T follicular helper cell (primary cell): ENCODE data around the gene GOLGA8T.
"Not testable (repeated sequence)": the region's sequence is repeated elsewhere in the genome, so short reads cannot be mapped to it uniquely, and the experiment has no call there.

Experiments used
- DNase-seq: peaks from one replicate; pipeline ENCODE4 v3.0.0-alpha.2; 2020; ENCODE audit warnings: low read depth
- total RNA-seq, 2 experiments: gene quantifications; one replicate each; lab custom pipeline; 2026; lab: John Stamatoyannopoulos, UW

GOLGA8T gene, protein sequence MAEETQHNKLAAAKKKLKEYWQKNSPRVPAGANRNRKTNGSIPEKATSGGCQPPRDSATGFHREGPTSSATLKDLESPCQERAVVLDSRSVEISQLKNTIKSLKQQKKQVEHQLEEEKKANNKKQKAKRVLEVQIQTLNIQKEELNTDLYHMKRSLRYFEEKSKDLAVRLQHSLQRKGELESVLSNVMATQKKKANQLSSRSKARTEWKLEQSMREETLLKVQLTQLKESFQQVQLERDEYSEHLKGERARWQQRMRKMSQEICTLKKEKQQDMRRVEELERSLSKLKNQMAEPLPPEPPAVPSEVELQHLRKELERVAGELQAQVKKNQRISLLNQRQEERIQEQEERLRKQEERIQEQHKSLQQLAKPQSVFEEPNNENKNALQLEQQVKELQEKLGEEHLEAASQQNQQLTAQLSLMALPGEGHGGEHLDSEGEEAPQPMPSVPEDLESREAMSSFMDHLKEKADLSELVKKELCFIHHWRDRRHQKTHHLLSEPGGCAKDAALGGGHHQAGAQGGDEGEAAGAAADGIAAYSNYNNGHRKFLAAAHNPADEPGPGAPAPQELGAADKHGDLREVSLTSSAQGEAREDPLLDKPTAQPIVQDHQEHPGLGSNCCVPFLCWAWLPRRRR
- 0 reads per million in 2 experiments for total RNA-seq

DNA sequence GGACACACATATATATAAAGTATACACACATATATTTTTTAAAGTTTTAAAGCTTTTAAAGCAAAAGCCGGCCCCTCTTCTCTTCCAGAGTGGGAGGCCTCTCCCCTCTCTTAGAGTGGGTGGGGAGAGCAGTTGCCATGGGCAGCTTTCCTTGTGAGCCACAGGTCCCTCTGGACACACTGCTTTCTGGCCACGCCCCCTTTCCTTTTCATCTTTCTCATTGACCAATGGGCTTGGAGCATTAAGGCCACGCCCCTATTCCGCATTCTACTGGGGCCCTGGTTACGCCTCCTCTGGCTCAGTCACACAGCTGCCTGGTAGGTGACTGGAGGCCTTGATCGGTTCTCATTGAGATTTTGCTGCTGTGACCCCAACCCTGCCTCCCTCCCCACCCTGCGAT, at the start of gene GOLGA8T:
Gene GOLGA8T (plus strand): TSS at position 301 of the 400 bp plus-strand sequence. CDS start 98 bp downstream, at position 399.
- DNase-seq, result not testable (repeated sequence)

DNA sequence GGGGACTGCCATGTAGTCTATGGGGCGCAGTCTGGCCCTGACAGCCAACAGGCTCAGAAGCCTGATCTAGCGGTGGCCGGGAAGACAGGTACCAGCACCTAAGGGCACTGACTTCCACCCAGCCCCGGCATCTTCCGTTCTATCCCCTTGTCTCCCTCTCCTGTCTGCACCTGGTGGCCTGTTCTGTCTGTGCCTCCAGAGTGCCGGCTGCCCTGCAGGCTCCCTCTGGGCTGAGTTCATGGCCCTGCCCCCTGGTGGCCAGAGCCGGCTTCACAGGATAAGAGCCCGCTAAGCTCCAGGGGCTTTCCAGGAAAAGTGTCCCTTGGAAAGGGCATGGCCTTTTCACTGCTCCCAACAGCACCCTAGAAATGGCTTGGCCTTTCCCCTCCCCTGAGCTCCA, 37.0 kb upstream of the GOLGA8T start:
- DNase-seq, result not testable (repeated sequence)

DNA sequence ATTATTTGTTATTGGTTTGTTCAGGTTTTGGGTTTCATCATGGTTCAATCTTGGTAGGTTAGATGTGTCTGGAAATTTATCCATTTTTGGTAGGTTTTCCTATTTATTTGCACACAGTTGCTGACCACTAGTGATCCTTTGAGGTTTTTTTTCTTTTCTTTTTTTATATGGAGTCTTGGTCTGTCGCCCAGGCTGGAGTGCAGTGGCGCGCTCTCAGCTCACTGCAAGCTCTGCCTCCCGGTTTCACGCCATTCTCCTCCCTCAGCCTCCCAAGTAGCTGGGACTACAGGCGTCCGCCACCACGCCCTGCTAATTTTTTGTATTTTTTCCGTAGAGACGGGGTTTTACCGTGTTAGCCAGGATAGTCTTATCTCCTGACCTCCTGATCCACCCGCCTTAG, 32.0 kb upstream of the GOLGA8T start:
- DNase-seq, result not testable (repeated sequence)

DNA sequence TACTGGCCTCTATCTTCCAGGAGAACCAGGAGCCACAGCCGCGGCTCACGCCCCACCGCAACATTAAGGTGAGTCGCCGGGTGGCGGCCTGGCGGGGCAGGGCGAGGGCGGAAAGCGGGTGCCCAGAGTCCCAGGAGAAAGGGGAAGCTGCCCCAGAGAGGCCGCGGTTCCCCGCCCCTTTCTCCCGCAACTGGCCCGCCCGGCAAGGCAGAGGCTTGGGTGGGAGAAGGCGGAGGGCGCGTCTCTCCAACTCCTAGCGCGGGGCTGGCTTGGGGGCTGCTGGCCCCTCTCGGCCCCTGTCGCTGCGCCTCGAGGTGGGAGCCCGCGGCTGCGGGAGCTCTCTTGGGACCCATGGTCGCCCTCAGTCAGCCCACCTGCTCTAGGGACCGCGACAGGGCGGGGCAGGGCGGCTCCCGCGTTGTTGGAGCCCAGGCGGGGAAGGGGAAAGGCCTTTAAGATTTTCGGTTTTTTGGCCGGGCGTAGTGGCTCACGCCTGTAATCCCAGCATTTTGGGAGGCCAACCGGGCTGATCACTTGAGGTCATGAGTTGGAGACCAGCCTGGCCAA, 30.8 kb upstream of the GOLGA8T start:
- DNase-seq, result not testable (repeated sequence)

DNA sequence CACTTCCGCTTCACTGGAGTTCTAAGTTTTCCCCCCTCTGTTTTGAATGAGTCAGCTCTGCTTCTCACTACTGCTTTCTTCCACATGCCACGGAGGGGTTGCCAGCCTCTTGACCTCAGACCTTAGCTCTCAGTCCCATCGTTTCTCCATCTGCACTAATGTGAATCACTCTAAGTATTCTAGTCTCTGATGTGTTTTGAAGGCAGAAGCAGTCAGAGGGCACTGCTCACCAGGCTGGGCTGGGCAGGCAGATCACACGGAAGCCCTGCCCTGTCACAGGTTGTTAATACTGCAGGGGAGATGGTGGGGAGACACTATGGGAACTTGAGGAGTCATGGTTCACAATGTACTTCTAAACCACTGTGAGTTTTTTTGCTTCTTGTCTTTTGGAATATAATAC, 24.3 kb upstream of the GOLGA8T start:
- not testable (repeated sequence) for DNase-seq

DNA sequence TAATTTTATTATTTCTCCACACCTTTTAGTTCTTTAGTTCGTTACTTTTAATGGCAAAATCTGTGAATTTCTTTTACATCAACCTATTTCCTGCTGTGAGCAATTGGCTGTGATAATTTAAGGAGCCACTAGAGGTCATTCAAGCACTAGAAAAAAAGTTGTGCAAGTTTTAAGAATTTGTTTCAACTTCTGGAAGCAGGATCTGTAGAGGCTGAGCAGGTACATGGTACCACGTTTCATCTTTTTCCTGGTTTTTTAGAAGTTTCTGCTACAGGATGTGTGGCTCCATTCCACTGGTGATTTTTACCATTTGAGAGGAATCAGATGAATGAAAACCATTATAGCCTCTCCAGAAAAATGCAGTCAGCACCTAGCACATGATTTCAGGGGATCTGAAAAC, 4.8 kb upstream of the GOLGA8T start:
- not testable (repeated sequence) for DNase-seq

DNA sequence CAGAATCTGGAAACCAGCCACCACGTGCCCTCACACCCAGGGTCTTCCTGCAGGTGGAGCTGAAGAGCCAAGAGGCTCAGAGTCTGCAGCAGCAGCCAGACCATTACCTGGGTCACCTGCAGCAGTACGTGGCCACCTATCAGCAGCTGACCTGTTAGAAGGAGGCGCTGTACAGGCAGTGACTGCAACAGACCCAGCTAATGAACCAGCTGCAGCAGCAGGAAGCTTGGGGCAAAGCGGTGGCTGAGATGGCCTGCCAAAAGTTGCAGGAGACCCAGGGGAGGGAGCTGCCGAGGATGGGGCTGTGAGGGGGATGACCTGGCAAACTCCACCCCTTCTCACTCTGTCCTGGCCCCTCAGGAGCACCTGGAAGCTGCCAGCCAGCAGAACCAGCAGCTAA, 8.4 kb downstream of the GOLGA8T start:
- DNase-seq, result not testable (repeated sequence)

DNA sequence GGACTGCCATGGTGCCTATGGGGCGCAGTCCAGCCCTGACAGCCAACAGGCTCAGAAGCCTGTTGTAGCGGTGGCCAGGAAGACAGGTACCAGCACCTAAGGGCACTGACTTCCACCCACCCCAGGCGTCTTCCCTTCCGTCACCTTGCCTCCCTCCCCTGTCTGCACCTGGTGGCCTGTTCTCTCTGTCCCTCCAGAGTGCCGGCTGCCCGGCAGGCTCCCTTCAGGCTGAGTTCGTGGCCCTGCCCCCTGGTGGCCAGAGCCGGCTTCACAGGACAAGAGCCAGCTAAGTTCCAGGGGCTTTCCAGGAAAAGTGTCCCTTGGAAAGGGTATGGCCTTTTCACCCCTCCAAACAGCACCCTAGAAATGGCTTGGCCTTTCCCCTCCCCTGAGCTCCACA, 15.0 kb downstream of the GOLGA8T start:
- DNase-seq, result not testable (repeated sequence)

DNA sequence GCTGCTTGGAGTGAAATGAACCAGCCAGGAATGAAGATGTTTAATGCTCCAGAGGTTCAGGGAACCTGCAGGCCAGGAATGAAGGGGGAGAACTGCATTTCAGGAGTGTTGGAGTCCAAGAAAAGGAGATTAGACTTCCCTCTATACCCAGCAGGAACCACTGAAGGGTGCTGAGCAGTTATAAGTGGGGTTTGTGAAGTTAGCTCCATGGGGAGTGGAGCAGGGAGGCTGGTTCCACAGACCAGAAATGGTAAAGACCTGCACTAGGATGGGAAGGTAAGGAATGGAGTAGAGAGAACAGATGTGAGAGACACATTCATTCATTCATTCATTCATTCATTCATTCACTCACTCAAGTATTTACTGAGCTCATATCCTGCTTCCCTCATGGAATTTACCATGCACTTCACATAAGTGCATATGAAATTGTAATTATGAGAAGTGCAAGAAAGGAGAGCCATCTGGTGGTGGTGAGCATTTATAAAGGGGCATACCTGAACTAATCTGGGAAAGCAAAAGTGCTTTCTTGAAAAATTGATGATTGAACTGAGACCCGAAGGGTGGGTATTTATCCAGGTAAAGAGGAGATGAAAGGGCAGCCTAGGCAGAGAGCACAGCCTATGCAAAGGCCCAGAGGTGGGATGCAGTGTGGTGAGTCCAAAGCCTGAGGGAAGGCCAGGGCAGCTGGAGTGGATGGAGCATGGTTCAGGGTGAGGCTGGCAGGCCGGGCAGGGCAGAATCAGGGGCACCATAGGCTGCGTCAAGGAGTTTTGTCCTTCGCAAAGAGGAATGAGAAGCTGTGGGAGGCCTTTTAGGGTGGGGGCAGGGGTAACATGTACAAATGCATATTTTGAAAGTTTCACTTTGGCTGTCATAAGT, 27.9 kb downstream of the GOLGA8T start:
- not testable (repeated sequence) for DNase-seq

DNA sequence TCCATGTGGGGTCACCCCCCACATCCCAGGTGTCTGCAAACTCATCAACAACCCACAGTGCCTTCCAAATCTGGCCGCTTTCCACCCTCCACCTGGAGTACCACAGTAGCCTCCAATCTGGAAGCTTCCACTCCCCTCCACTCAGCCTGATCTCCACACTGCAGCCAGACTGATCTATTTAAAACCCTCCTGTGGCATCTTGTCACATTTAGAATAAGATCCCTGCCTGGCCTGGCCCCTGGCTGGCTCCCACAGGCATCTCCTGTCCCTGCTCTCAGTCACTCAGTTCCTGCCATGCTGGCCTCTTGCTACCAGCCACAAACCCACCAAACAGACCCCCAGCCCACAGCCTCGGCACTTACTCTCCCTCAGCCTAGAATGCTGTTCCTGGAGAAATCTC, 28.9 kb downstream of the GOLGA8T start:
- DNase-seq, result not testable (repeated sequence)

DNA sequence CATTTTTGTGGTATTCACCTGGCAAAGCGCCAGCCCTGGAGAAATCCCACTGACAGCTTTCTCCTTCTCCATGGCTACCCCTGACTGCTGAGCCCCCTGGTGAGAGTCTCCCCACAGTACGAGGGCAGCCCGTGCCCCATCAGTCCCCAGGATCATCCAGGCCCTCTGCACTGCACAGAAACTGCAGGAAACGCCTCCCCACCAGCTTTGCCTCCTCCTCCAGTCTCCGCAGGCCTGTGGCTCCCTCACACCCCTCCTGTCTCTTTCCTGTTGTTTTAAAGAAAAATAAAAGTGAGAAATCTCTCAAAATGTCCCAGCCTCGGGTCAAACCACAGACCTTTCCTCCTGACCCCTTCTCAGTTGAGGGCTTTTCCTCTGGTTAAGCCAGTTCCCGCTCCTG, 29.4 kb downstream of the GOLGA8T start:
- not testable (repeated sequence) for DNase-seq

DNA sequence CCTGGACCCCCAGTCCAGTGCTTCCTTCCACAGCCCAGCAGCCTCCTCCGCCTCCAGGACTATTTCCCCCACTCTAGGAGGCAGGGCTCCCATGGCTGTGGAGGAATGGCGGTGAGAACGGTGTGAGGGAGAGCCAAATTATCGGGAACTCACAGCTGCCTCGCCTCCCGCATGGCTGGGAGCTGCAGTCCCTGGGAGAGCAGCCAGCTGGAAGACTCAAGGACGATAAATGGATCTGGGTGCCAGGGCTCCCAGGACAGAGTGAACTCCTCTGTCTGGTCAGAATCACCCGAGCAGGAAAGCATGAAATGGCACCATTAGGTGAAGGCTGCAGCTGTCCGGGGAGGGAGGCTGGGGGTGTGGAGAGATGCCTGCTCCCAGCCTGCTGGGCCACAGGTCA, 32.6 kb downstream of the GOLGA8T start:
- not testable (repeated sequence) for DNase-seq

DNA sequence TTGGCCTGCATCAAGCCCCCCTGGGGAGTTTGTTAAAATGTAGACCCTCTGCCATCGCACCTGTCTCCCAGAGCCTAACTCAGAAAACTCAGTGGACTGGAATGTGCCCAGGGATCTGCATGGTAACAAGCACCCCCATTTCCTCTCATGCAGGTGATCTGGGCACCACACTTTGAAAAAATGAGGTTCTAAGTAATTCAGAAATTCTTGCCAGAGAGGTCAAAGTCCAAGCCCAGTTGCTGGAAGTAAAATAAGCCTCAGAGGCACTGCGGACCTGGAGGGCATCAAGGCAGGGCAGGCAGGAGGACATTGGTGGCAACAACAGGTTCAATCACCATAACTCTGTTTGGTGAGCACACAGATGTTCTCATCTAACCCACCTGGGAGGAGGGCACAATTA, 33.0 kb downstream of the GOLGA8T start:
- DNase-seq, result not testable (repeated sequence)

DNA sequence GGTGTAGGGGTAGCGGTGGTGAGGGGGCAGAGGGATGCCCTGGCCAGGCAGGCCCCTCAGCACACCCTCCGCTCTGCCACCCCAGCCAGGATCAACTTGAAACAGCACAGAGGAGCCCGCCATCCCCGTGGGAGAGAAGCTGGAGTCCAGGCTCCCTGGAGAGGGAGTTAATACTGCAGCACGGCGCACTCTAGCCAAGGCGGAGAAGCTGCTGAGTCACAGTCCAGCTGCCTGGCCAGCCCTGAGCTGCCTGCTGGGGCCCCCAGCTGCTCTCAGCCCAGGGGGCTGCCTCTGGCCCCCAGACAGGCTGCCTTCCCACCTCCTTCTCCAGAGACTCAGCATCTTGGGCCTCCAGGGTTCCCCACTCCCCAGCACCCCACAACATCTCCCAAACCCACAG, 36.6 kb downstream of the GOLGA8T start:
- DNase-seq, result not testable (repeated sequence)

DNA sequence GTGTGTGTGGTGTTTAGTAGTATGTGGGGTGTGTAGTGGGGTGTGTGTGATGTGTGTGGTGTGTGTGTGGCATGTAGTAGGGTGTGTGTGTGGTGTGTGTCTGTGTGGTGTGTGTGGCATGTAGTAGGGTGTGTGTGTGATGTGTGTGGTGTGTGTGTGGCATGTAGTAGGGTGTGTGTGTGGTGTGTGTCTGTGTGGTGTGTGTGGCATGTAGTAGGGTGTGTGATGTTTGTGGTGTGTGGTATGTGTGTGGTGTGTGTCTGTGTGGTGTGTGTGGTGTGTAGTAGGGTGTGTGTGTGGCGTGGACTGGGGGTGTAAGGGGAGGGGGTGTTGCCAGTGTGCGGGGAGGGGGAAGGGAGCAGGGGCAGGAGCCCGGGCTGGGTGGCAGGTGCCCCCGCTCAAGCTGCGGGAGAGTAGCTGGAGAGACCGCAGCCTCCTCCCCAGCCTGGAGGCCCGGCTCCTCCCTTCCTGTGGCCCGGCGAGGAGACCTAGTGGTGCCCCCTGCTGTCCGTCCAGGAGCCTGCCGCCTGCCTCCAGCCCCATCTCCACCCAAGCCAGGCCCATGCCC, 38.3 kb downstream of the GOLGA8T start:
- peak; percentile 57 for DNase-seq

DNA sequence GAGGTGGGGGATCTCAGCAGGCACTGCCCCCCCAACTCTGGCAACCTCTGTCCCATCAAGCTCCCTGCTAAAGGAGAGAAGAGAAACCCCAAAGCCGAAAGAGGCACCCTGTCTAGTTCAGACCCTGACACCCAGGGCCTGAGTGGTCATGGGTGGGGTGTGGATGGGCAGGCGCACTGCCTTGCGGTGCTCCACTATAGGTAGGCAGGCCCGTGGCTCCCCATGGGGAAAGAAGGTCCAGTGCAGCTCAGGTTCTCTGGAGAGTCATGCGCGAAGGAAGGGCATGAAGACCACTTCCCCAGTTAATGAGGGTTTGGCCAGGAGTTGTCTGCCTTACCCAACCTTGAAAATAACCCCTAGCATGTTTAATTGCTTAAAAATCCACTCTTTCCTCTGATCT, 40.4 kb downstream of the GOLGA8T start:
- not testable (repeated sequence) for DNase-seq

DNA sequence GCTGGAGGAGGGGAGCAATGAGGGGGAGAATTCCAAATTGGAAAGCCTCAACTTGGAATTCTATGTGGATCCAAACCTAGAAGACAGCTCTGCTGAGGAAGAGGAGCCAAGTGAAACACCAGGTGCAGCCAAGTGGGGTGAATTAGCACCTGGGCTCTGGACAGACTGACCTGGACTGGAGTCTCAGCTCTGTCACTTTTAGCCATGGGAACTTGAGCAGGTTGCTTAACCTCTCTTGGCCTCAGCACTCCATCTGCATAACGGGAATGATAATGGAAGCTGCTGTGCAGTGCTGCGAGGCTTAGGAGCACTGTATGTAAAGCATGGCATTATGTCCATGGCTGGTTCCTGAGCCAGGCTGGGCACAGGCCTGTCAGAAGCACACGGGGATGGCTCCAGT, 41.8 kb downstream of the GOLGA8T start:
- DNase-seq, result not testable (repeated sequence)

DNA sequence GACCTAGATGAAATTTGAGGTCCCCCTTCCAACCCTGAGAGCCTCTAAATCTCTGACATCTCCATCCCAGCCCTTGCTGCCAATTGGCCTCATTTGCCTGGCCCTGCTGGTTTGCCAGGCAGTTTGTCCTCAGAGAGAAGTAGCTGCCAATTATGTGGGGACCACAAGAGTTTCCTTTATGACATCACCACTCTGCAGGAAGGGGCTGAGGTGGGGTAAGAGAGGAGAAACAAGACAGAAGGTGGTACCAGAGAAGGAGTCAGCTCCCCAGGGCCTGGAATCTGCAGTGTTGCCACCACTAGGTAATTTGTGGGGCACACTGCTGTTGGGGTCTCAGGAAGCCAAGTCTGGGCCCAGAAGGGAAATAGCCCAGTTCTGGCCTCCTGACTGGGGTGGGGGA, 45.0 kb downstream of the GOLGA8T start:
- not testable (repeated sequence) for DNase-seq

DNA sequence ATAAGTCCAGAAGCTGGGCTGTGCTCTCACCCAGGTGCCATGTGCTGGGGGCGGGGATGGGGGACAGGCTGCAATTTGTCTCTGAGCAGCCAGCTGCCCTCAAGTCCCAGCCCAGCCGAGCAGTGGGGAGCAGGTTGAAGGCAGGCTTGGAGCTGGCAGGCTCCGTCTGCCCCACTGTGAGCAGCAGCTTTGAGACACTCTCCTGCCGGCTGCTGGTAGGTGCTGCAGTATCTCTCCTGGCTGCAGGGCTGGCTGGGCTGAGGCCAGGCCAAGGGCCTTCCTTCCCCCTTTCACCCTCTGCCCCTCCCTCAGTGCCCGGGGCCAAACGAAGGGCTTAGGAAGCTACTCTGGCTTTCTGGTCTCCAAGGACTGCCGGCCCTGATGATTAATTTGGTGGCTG, 50.6 kb downstream of the GOLGA8T start:
- not testable (repeated sequence) for DNase-seq

DNA sequence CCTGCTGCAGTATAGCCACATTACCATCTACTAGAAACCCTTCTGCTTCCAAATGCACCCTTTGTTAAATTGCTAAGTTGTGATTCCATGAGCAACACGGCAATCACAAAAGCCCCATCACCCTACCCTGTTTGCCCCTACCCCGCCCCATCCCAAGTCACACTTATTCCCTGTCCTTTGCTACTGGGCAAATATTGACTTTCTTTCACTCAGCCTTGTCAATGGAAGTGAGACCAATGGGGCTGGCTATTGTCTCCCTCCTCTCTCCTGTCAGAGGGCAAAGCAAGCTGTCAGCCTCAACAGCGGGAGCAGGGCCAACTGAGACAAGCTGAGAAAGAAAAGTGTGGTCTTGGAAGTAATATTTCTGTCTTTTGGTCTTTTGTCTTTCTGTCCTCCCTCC, 52.6 kb downstream of the GOLGA8T start:
- DNase-seq, result not testable (repeated sequence)

DNA sequence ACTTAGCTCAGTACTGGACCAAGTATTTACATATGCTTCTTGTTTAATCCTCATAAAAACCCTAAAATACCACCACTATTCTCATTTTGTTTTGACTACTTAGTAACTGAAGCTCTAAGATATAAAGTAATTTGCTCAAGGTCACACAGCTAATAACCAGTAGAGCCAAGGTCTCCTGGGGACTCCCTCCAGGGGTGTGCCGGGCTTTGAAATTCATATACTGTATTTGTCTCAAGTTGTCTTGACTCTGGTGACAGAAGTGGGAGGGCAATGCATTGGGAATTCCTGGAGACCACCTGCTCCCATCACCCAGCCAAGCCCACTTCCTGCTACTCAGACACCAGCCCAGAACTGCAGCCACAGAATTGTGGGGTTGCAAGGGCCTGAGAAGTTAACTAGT, 54.9 kb downstream of the GOLGA8T start:
- DNase-seq, result not testable (repeated sequence)
